Fibroblast of mammary gland (primary cell): ENCODE measurements around the gene TNFRSF25.

ENCODE experiments used
- DNase-seq: peaks from one replicate; pipeline ENCODE4 v3.0.0-alpha.2; 2010; ENCODE audit warnings: low read depth
- H3K4me3 ChIP-seq: 2 replicates; pipeline ENCODE4 v1.5.1; 2011; ENCODE audit warnings: low read depth, mild to moderate bottlenecking, low read length, moderate library complexity; ENCODE audit not compliant: control insufficient read depth
- CTCF ChIP-seq: conservative IDR thresholded peaks from 2 replicates; pipeline ENCODE4 v1.5.1; 2011; ENCODE audit warnings: low read depth, low read length, inconsistent platforms; ENCODE audit not compliant: control insufficient read depth, insufficient read depth

Gene TNFRSF25

GRCh38 chr1:6416906-6417305 lies 49.1 kb downstream of the TNFRSF25 start:
- no peak for TF ChIP-seq CTCF
- no peak overlapping the region for H3K4me3 ChIP-seq
- DNase-seq: no peak

- no peak for DNase-seq
- no peak for TF ChIP-seq CTCF
- H3K4me3 ChIP-seq: no peak overlapping the region
Measured at GRCh38 chr1:6416295-6416656, 49.7 kb downstream of the TNFRSF25 start.

- no peak for TF ChIP-seq CTCF
- no peak overlapping the region for H3K4me3 ChIP-seq
- DNase-seq: peak; percentile 26
Measured at GRCh38 chr1:6414881-6415626, 50.9 kb downstream of the TNFRSF25 start.

- H3K4me3 ChIP-seq: no peak overlapping the region
- peak; percentile 52 for TF ChIP-seq CTCF
- DNase-seq: peak; percentile 46
Measured at GRCh38 chr1:6414443-6414844, 51.5 kb downstream of the TNFRSF25 start.

GRCh38 chr1:6412896-6413295 lies 53.1 kb downstream of the TNFRSF25 start:
- no peak for DNase-seq
- TF ChIP-seq CTCF: no peak
- no peak overlapping the region for H3K4me3 ChIP-seq
